OCI-LY1 (cell line): Measurements from ENCODE around the gene ZBTB8OS.

ENCODE experiments used
- CTCF ChIP-seq: fragments of 200-600 bp; sonication (generic), shearing (Covaris generic); IDR thresholded peaks from 2 replicates; pipeline ENCODE4 v1.5.1; 2017; ENCODE audit warnings: mild to moderate bottlenecking, antibody characterized with exemption, low read length, moderate library complexity, mixed read lengths
- EZH2 ChIP-seq: fragments of 200-600 bp; sonication (generic), shearing (Covaris generic); IDR thresholded peaks from 2 replicates; pipeline ENCODE4 v1.8.0; 2017; ENCODE audit warnings: borderline replicate concordance, mixed run types, mild to moderate bottlenecking, antibody characterized with exemption, low read length, moderate library complexity, mixed read lengths

- TF ChIP-seq CTCF (no peak), EZH2 (no peak)
Observed at GRCh38 chr1:32635508-32636277, 14.7 kb downstream of the ZBTB8OS start.
